ENCODE results near the gene TMEM178A.

Gene TMEM178A

DNA sequence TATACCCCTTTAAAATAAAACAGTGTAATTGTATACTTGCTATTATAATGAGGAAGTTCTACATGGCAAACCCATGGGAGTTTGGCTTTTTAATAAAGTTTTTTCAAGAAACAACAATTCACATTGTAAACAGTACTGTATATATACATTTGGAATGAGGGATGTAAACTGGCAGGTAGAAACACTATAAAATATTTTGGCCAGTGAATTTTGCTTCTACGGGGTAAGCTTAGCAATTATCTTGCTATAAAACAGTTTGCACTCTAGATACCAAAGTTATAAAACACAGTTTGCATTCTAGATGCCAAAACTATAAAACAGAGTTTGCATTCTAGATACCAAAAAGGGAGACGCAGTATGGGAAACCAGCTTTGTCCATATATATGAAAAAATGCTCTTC, 96.7 kb downstream of the TMEM178A start:
- no peak for DNase-seq

Data from activated T-cell treated with anti-CD3 and anti-CD28 coated beads, Interleukin-2, amount 50 U/mL, for 48 hours (primary cell).